LNCaP clone FGC (cell line): ENCODE results near the gene CHCHD6.
A peak's percentile ranks its signal among the peaks of the same experiment; 100 is the strongest.

ENCODE experiments used
- DNase-seq: peaks from one replicate; pipeline ENCODE4 v3.0.0-alpha.2; 2011; ENCODE audit warnings: low read depth
- H3K4me3 ChIP-seq: 2 replicates; pipeline ENCODE4 v1.5.1; 2011; ENCODE audit warnings: mild to moderate bottlenecking, low read depth, low read length, control low read depth
- TF ChIP-seq, protein P1 (sequence below): IDR thresholded peaks from 2 replicates; pipeline ENCODE4 v1.5.1; 2012; ENCODE audit warnings: mild to moderate bottlenecking; ENCODE audit not compliant: control insufficient read depth, insufficient read depth; ENCODE audit errors: extremely low read depth

The CHCHD6 gene

DNA sequence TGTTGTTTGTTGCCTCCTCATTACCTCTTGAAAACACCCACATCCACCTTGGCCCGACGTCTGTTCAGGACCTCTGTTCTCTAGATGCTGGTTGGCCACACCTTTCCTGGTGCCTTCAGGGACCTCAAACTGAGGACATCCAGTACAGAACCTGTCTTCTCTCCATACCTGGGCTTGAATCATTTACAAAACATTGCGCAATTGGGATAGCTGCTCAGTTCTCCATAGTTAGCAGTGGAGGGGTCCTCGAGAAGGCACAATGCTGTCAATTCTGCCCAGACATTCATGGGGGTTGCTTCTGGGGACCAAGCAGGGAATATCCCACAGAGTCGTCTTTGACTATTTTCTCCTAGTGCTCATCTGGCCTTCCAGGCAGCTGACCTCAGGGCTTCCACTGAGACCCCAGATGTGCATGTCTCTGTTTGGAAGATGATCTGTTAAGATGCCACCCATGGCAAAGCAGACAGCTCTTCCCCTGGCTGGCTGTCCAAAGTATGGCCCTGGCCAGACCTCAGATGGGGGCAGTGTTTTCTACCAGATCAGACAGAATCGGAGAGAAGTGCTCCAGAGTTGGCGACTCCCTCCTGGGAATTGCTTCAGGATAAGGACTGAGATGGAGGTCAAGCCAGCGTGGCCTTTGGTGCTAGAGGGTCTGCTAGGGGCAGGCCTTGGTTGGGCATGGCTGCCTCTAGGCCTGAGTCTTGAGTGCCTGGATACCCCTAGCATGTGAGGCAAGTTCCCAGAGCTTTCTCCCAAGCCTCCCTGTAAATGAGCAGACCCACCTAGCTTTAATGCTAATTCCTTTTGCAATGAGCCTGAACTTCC lies 46.1 kb downstream of the CHCHD6 start:
- TF ChIP-seq, protein P1, sequence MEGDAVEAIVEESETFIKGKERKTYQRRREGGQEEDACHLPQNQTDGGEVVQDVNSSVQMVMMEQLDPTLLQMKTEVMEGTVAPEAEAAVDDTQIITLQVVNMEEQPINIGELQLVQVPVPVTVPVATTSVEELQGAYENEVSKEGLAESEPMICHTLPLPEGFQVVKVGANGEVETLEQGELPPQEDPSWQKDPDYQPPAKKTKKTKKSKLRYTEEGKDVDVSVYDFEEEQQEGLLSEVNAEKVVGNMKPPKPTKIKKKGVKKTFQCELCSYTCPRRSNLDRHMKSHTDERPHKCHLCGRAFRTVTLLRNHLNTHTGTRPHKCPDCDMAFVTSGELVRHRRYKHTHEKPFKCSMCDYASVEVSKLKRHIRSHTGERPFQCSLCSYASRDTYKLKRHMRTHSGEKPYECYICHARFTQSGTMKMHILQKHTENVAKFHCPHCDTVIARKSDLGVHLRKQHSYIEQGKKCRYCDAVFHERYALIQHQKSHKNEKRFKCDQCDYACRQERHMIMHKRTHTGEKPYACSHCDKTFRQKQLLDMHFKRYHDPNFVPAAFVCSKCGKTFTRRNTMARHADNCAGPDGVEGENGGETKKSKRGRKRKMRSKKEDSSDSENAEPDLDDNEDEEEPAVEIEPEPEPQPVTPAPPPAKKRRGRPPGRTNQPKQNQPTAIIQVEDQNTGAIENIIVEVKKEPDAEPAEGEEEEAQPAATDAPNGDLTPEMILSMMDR, result no peak
- DNase-seq, result no peak
- H3K4me3 ChIP-seq, result no peak overlapping the region

DNA sequence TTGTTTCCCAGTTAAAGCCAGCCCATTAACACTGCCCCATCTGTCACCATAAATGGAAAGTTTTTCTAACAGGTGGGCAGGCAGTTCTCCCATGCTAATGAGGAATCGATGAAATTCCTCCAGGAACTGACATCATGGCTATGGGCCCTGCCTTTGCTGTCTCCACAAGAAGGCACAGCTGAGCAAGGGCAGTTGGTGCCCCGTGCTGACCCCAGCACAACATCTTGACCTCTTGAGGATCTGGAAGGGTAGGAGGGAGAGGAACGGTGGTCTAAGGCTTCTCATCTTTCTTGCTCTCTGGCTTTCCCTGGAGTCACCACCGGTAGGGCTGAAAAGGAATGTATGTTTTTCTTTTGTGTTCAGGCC lies 46.7 kb downstream of the CHCHD6 start:
- TF ChIP-seq, protein P1, result no peak
- no peak for DNase-seq
- H3K4me3 ChIP-seq, result no peak overlapping the region

DNA sequence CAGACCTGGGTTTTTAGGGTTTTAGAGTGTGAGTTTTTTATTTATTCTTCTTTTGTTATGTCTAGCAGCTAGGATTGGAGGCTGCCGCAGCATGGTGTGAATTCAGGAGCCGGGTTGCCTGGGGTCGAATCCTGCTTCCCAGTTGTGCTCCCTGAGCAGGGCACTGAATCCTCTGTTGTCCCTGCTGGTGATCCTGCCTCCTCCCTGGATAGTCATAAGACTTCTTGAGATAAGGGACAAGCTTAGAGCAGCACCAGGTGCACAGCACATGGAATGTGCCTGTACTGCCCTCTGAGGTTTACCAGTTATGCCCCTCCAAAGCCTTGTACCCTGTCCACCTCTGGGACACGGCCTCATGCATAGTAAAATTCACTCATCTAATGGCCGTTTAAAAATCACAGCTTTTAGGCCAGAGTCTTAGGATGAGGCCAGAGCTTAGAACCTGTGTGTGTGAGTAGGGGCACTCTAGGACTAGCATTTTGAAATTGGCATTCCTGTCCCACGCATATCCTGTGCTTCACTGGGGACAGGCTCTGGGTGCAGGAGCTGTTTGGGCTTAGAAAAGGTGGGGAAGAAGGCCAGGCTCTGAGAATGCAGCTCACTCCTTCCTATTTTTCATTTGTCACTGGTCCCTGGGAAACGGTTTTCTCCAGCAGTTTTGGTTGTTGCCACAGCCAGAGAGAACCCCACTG lies 47.7 kb downstream of the CHCHD6 start:
- TF ChIP-seq, protein P1, result no peak
- H3K4me3 ChIP-seq, result no peak overlapping the region
- DNase-seq, result no peak

DNA sequence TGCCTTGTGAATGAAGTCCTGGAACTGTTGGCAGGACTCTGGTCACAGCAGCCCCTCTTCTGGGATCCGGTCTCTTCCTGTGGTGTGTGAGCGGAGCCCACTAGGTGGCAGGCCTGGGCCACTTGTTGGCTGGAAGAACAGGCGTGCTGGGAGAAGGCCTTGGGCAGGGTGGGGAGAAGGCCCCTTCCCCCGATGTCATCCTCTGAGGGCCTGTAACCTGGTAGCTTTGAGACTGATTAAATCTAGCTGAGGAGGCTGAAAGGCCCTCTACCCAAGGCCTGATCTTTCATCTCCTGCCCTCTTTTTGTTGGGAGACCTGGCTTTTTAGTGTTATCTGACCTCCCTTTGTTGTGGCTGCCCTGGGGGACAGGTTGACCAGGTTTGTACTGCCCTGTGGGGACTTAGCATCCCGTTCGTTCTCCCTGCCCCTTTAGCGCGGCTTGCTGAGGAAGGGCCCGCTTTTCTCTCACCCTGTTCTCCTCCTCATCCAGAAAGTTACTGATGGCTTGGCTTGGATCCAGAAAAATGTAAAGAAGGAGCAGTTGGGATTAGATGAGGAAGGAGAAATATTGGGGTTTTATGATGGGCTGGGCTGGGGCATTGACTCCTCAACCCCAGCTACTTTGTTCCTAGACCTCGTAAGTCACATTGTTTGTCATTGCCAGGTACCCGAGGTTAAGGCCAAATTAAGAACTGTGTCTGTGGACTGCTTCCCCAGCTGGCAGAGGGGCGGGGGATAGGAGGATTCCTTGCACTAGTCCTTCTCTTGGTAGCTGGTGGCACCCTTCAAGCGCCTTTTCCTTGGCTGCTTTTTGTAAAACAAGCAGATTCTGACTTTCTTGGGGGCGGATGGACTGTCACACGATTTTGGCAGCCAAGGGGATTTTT lies 48.5 kb downstream of the CHCHD6 start:
- TF ChIP-seq, protein P1, result peak; percentile 95
- DNase-seq, result no peak
- no peak overlapping the region for H3K4me3 ChIP-seq

DNA sequence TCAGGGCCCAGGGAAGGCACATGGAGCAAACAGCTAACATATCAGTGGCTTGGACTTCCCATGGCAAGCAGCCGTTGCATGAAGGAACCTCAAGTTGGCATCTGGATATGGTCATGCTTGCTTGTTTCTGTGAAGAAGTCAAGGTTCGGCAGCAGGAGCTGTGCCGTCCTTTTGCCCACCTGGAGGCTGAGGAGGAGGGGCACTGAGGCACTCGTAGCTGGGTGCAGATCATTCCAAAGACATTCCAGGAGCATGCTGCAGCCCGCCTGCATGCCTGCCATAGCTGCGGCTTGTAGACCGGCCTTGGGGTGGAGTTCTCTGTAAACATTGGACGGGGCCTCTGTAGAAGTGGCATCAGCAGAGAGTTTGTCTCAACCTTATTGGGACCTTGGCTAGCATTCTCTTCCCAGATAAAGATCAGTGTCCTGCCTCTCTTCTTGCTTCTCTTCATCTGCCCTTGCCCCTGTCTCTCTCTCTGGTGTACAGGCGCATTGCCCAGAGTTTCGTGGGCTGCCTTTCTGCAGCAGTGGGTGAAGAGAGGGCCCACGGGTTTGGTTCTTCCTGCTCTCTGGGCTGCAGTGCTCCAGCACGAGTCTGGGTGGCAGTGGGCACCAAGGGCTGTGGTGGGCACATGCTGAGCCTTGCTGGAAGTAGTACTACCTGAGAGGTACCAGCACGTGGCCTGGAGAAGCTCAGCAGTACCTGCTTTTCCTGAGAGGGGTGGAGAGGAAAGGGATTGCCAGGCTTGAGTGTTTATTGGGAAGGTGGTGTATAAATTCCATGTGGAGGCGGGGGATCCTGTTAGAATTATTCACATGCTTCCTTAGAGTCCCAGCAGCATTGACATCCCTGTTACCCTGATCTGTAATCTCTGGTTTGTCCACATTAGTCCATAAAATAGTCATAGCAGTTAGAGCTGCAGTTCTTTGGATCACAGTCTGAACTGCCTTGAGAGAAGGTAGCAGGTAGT lies 49.4 kb downstream of the CHCHD6 start:
- no peak for DNase-seq
- TF ChIP-seq, protein P1, result no peak
- H3K4me3 ChIP-seq, result no peak overlapping the region

DNA sequence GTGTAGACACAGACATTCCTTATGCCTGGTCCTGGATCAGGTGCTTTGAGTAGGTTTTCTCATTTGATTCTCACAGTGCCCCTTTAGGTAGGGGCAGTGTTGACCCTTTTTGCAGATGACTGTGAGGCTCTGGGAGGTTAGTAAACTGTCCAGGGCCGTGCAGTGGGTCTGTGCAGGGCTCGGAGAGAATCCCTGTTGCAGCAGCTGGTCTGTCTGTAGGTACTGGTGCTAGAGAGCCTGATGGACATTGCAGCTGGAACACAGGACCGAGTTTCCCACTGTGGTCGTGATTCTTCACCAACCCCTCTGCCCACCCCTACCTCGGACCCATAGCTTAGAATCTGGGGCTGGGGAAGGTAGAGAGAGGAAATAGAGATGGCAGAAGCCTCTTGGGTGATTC lies 51.8 kb downstream of the CHCHD6 start:
- no peak overlapping the region for H3K4me3 ChIP-seq
- no peak for DNase-seq
- TF ChIP-seq, protein P1, result no peak
